Pons (tissue), 1 donor: ENCODE results near the gene RNPS1.

Experiments
- DNase-seq: peaks from one replicate; pipeline ENCODE4 v3.0.0-alpha.2; 2016; ENCODE audit warnings: low spot score

RNPS1 gene, protein sequence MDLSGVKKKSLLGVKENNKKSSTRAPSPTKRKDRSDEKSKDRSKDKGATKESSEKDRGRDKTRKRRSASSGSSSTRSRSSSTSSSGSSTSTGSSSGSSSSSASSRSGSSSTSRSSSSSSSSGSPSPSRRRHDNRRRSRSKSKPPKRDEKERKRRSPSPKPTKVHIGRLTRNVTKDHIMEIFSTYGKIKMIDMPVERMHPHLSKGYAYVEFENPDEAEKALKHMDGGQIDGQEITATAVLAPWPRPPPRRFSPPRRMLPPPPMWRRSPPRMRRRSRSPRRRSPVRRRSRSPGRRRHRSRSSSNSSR

GRCh38 chr16:2267913-2268666 is at the start of gene RNPS1:
TSS of gene RNPS1 (minus strand) at chr16:2268126. CDS start at chr16:2264643, 3,483 bp downstream.
- DNase-seq = peak; percentile 95

GRCh38 chr16:2317231-2318020 is 49.5 kb upstream of the RNPS1 start:
- no peak for DNase-seq

DNA sequence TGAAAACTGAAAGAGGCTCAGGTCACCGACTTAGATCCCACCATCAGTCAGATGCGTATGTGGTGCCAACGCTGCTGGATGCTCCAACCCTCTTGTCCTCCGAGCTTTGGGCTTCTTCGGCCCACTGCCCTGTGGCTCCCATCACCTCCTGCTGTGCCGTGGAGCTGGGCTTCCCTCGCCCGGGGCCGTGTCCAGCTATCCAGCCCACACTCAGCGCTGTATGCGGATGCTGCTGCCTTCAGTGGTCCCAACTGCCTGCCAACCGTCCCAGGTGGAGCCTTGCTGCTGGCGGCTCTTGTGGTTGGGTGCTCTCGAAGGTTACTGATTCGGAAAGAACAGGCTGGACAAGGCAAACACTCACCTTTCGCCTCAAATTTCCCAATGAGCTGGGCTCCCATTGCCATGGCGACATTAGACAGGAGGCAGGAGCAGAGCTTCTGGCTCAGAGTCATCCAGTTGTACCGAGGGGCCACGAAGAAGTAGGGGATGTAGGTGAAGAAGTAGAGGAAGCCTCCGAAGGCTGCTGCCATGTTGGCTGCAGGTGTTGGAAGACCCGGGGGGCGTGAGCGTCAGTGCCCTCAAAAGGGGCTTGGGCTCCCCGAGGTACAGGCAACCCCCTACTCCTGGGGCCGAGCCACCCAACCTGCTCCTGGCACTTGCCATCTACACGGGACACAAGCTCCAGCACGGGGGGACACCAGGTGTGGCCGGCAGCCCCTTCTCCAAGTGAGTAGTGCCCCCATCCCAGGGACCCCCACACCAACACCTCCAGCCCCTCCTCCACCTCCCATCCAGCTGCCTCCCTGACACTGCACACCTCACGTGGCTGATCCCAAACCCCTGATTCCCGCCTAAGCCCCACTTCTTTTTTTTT is 40.4 kb upstream of the RNPS1 start:
- no peak for DNase-seq

DNA sequence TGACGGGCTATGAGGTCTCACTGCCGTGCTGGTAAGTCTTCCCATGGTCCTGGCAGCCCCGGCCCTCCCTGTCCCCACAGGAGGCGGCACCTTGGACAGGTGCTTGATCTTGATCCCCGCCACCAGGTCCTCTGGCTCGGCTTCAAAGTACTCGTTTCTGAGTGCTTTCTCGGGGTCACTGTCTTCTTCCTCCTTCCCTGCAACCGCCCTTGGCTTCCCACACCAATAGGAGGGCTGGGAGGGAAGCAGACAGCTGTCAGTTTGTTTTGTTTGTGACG is 31.9 kb upstream of the RNPS1 start:
- DNase-seq = no peak

DNA sequence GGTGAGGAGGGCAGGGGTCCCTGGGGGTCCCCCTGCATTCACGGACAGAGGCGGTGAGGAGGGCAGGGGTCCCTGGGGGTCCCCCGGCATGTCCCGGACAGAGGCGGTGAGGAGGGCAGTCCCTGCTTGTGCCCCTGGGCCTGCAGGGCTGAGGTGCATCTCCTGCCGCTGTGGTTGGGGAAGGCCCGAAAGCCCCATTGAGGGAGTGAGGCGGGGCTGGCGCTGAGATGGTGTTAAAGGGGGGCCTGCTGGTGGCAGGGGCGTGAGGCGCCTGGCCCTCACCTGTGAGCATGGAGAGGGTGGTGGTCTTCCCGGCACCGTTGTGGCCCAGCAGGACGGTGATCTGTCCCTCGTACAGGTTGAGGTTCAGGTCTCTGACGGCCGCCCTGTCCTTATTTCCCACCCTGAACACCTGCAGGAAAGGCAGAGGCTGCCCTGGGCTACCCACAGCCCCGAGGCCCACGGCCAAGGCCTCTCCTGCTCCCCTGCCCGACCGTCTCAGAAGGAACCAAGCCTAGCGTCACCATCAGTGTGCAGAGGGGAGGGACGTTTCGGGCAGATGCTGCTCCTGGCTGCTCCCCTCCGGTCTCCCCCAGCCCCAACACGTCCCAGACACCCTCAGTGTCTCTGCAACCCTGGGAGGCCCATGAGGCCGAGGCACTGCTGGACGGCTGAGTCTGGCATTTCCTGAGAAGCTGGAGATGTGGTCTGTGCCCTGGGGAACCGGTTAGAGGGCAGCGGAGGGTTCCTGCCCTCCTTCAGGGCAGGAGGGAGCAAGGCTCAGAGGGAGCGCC is 31.4 kb upstream of the RNPS1 start:
- no peak for DNase-seq

- DNase-seq = no peak
Measured at GRCh38 chr16:2298621-2299020, 30.7 kb upstream of the RNPS1 start.

DNA sequence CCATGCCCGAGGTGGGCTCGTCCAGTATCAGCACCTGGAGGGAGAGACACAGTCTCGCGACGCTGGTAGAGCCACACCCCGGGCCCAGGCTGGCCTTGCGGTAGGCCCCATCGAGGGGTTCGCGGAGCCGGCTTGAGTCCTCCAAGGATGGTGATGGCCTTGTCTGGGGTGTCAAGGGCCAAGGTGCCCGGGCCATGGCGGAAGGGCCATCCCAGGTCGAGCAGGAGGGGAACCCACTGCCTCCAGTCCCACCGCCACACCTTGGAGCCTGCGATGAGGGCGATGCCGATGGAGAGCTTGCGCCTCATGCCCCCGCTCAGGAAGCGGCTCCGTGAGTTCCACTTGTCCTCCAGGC is 29.6 kb upstream of the RNPS1 start:
- DNase-seq = no peak

DNA sequence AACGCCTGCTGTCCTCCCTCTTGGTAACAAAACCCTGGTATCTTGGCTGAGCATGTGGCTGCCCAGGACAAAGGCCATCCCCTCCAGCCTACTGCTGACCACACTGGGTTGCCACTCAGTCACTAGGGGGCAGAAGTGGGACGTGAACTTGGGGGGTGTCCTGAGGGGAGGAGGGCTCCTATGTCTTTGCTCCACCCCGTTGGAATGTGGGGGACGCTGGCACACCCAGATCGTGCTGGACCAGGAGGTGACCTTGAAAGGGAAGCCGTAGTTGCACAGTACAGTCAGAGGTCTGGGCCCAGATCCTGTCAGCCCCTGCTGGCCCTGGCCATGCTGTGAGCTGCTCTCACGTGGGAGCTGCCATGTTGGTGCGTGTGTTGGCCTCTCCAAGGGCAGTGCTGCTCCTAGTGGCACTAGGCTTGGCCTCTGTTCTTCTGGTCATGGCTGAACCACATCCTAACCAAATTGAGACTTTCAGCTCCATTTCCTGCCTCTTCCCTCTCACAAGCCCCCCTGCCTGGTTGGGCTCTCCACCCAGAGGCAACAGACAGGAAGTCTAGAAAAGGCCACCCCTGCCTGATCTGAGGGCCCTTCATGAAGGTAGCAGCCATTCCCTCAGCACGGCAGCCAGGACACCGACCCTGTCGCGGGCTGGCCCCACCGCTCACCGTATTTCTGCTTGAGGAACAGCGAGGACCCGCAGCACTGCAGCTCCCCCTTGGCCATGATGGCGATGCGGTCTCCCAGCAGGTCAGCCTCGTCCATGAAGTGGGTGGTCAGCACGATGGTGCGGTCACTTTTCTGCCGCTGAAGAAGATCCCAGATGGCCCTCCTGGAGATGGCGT is 29.0 kb upstream of the RNPS1 start:
- no peak for DNase-seq

- DNase-seq = no peak
Measured at GRCh38 chr16:2295056-2295798, 27.3 kb upstream of the RNPS1 start.

- DNase-seq = no peak
Measured at GRCh38 chr16:2292221-2292620, 24.3 kb upstream of the RNPS1 start.

DNA sequence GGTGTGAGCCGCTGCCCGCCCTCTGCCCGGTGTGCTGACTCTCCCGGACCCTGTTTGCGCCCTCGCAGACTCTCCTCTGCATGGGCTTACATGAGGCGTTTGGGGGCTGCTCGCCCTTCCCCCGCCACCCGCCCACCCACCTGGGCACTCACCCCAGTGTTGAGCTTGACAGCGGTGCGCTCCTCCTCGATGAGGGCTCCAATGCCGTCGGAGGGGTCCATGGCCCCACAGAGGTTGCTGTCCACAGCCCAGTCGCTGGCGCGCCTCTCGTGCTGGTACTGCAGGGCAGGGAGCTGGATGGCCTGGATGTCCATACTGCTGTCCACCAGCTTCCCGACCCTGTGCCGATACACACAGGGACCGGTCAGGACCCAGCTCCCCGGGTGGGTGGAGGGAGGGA is 21.4 kb upstream of the RNPS1 start:
- DNase-seq = no peak

GRCh38 chr16:2288726-2289125 is 20.8 kb upstream of the RNPS1 start:
- no peak for DNase-seq

DNA sequence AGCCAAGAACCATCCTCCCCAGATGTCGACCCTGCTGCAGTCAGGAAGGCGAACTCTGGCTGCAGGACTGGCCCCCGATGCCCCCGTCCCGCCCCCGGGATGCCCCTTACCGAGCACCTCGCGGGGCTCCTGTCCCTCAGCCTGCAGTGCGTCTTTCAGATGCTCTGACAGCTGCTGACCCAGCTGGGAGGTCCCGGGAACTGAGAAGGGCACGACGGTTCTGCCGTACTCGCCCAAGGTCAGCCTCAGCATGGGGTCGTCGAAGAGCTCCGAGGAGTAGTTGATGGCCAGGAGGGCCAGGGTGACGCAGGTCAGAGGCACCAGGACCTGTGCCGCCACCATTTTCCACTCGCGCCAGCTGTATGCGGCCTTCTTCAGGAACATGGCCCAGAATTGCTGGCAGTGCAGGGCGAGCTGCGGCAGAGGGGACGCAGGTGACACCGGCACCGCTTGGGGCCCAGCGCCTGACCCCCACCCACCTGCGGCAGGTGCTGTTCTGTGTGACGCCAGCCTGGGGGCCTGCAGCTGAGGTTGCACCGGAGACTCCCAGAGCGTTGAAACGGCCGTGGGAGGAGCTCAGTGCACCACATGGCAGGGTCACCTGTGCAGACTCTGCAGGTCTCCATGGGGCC is 20.1 kb upstream of the RNPS1 start:
- no peak for DNase-seq

DNA sequence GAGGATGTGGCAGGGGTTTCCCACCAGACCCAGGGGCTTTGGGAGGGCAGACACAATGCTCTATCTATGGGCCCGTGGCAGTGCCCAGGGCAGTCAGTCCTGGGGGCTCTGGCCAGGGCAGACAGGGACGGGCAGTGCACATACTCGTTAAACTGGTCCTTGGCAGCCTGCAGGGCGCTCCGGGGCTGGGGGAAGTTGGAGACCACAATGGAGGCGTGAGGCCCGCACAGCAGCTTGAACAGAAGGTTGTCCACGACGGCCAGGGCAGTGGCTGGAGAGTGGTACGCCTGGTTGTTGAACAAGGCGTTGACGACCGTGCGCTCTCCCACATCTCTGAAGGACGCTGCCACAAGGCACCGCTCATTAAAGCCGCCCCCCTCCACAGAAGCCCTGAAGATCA is 18.6 kb upstream of the RNPS1 start:
- DNase-seq = no peak

- no peak for DNase-seq
Measured at GRCh38 chr16:2285731-2286191, 17.8 kb upstream of the RNPS1 start.

- DNase-seq = no peak
Measured at GRCh38 chr16:2284797-2285576, 17.1 kb upstream of the RNPS1 start.

DNA sequence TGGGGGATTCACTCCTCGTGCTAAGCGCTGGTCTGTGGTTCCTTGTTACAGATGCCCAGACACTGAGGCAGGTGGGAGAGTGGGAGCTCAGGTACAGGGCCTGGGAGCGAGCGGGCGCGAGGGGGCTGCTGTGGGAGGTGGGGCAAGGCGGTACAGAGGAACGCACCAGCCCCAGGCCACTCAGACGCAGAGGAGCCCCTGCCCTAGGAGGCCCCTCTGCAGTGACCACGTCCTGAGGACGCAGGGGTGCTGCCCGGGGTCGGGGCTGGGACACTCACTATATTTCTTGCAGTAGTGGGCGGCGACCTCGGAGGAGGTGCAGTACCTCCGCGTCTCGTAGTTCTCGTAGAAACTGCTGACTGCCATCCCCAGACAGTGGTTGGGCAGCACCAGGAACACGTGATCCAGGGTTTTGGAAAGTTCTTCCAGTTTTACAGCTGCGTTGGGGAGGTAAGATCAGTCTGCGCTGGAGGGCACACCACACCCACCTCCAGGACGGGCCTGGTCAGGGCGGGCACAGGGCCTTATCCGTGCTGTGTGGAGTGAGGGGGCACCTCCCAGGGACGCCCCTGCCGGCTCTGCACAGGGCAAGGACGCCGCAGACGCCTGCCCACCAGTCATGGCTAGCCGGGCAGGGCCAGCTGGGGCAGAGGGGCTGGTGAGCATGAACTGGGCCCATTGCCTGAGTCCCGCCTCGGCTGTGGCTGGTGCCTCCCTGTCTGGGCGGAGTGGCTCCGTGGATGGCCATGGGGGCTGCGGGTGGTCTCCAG is 16.3 kb upstream of the RNPS1 start:
- DNase-seq = no peak
